ENCODE data around the gene PRKG1.

Gene PRKG1

DNA sequence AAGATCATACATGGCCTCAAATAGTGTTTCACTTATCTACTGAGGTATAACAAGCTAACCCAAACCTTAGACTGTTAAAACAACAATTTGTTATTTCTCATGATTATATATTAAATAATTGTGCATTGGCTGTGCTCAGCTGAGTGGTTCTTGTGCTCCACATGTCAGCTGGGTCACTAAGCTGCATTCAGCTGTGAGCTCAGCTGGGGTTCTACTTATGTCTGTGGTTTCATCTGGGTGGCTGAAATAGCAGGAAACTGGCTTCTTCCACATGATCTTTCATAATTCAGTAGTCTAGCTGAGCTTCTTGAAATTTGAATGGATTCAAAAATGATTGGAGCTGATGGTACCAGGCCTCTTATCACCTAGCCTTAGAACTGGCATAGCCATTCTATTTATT lies 806.9 kb downstream of the PRKG1 start:
- DNase-seq (ENCODE audit: low read depth) = no peak

DNA sequence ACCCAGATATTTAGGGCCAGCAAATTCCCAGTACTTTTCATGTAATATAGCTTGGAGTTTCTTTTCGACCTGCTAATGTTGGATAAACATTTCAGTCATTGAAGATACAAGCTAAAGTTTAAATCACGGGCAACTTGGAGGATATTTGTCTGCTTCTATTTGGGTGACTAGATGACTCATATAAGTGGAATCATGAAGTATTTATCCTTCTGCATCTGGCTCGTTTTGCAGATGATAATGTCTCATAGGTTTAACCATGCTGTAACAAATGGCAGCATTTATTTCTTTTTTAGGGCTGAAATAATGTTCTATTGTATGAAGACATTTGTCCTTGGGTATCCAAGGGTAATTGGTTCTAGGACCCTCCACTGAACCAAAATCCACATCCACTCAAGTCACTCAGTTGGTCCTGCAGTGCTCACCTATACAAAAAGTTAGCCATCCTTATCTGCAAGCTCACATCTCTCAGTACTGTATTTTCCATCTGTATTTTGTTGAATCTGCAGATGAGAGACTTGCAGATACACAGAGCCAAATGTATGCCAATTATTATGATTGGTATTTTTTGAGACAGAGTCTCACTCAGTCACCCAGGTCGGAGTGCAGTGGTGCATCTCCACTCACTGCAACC lies 812.3 kb downstream of the PRKG1 start:
- no peak for DNase-seq (ENCODE audit: low read depth)

DNA sequence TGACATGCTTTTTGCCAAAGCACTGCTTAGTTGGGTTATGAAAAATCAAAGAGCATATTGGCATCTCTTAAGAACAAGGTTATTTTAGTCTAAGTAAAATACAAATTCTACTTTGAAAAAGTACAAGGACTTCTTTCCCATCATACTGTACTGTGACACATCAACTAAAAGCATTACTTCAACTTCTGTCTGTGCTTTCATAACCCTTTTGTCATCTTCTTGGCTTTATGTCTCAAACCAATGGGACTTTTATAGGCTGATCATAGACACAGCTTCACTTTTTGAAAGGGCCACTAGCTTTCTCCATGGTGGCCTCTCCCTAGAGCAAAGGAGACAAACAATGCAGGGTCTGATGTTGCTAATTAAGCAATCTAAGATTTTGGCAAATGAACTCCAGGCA lies 814.0 kb downstream of the PRKG1 start:
- DNase-seq (ENCODE audit: low read depth) = no peak

DNA sequence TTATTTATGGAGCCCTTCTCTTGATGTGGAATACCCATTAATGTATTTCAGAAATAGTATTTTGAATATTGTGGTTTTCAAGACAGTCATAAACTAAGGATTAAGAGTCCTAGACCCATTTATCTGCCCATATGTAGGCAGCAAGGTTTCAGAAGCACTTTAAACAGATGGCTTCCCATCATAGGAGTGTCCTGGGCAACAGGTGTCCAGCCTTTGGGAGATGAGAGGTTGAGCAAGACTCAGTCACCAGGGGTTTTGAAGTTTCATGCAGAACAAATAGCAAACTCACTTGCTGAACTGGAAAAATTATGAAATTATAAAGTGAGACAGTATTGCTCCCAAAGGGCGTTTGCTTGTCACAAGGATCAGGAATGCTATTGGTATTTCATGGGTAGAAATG lies 818.0 kb downstream of the PRKG1 start:
- no peak for DNase-seq (ENCODE audit: low read depth)

DNA sequence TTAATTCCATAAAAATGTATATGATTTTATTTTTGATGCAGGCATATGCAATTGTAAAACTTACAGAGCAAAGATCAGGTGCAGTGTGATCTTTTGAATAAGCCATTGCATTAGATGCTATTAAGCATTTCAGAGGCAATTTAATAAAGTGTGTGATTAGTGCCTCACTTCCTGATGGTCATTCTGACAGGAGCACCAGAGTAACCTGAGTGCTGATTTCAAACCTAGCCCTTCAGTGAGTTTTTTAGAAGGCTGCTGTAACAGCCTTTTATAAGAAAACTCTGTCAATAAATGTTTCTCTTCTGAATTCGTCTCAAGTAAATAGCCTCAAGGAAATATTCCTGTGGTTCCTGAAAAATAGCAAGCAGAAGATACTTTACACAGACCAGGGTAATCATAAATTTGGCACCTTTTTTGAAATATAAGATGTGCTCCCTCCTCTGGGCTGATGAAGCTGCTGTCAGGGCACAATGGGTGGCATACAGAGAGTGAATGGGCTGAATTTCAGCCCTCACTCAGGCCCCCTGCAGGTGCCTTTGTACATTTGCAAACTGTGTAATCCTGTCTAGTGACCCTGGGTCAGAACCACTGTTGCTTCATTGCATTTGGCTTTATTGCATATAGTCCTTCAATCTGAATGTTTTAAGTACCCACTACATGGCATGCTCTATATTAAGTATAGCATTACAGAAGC lies 818.8 kb downstream of the PRKG1 start:
- DNase-seq (ENCODE audit: low read depth) = no peak

DNA sequence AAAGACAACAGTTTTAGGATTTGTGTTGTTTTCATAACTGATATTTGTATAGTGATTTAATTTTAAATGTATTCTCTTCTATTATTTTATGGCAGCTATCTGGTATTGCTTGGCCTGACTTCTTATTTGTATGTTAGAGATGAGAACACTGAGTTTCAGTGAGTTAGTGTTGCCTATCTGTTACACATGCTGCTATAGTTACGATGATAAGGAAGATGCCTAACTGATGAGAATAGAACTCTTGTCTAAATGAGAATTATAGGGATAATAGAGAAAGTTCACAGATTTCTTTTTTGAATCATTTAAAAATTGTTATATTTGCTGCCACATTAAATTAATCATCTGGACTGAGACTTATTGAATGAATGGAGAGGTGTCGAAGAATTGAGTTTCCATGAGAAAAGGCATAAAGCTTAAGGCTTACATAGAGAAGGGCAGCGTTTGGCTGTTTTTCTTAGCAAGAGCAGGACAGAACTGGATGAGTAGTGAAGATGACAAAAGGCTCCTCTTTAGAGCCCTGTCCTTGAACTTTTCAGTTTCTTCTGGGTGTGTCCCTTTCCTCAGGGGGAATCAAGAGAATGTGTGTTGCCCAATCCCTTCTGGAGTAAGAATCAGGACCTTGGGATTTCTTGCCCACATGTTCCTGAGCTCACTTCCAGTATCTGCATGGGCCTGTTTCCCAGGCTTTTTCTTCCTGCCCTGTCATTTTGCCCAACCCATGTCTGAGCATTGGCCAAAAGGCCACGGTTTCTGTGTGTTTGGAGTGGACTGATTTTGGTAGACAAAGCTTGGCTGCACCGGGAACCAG lies 820.7 kb downstream of the PRKG1 start:
- DNase-seq (ENCODE audit: low read depth) = no peak

DNA sequence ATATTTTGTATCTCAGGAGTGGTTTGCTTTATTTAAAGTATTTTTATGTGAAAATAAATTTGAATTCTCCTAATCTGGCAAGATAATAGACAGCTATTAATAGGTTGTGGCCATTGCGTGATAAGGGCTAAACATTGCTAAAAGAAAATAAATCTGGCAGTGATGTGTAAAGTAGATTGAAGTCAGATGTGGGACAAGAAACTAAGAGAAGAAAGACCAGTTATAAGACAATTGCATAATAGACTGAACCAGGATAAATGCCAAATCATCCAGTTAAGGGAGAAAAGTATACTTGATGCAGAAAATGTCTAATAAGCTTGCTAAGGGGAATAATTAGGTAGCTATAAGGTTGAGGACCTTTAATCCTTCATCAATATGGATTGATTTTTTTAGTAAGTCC lies 822.6 kb downstream of the PRKG1 start:
- no peak for DNase-seq (ENCODE audit: low read depth)

DNA sequence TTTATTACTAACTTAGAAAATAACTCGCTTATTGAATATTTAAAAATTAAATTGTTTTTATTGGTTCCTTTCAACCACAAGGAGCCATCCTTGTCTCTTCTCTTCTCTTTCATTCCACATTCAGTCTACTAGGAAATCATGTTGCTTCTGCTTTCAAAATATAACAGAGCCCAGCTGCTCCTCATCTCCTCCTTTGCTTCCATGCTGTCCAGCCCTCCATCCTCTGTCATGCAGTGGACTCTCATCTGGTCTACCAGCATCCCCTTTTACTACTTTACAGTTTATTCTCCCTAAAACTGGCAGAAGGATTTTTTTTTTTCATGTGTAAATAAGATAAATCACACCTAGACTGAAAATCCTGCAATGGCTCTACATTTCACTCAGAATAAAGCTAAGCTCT lies 823.3 kb downstream of the PRKG1 start:
- DNase-seq (ENCODE audit: low read depth) = no peak

DNA sequence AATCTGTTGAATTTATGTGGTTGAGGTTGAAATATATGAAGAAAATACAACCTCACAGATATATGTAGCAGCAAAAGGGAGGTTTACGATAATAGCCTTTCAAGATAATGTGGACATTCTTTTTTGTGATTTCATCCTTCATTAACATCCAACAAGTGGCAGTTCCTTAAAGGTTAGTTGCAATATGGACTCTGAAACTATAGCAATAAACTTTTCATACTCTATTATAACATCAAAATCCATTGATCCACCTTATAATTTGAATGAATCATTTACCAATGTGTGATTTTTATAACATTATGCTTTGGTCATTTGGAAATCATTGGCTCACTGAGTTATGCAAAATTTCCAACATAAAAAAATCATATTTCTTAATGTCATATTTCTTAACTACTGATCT lies 825.9 kb downstream of the PRKG1 start:
- no peak for DNase-seq (ENCODE audit: low read depth)

DNA sequence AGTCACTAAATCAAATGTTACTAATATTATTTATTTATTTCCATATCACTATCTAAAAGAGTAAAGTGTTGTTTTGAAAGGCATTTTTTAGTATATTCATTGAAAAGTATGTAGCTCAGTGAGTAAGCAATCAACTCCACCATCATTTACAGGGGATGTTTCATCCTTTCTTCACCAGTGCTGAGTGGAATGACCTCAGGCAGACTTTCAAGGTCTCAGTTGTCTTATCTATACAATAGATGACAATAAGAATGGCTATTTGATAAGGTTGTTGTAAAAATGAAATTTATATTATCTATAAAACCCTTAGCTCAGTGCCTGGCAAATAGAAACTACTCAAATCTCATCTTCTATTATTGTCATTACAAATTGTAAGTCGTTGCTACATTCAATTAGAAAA lies 829.4 kb downstream of the PRKG1 start:
- no peak for DNase-seq (ENCODE audit: low read depth)

DNA sequence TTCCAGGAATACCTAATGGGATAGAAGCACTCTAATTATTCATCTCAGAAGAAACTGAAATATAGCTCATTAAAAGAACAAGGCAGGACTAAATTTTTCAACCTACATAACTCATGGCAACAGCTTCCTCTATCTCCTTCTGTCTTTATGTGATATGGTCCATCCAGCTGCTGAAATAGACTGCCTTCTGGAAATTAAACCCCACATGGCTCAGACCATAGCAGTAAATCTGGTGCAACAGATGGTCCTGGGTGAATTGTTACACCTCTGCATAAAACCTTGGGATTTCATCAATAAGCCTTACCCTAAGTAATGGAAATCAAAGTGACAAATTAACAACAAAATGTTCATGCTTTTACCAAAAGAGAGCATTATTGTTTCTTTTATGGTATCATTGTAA lies 830.7 kb downstream of the PRKG1 start:
- no peak for DNase-seq (ENCODE audit: low read depth)

DNA sequence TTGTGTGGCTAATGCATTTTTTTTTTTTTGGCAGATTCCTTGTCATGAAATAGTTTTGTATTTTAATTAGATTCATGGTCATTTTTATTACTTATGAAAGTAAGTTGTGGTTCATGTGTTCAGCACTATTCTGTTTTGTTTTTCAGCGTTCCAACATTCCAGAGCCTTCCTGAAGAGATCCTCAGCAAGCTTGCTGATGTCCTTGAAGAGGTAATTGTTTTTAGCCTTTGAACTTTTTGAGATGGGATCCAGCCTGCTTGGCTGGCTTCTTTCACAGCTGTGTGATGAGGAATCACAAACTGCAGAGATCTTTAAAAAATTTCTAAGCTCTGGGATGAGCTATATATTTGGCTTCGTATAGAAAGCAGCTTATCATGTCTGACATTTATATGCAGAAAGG lies 833.1 kb downstream of the PRKG1 start:
- DNase-seq (ENCODE audit: low read depth) = no peak

DNA sequence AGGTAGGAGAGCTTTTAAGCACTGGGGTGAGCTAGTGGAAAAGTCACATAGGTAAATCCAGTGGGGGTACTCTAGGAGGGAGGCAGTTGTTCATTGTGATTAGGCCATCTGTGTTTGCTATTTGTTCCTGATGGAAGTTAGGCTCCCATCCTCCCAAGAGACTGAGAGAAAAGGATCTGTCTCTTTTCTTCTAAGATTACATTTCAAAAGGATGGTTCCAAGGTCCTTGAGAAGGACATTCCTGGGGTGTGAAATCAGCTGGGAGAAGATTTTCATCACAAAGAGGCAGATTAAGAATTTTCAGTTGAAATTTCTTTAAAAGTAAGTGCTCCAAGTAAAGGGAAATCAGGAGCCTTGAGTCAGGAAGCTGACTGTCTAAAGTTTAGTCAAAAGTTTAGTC lies 835.9 kb downstream of the PRKG1 start:
- DNase-seq (ENCODE audit: low read depth) = no peak

DNA sequence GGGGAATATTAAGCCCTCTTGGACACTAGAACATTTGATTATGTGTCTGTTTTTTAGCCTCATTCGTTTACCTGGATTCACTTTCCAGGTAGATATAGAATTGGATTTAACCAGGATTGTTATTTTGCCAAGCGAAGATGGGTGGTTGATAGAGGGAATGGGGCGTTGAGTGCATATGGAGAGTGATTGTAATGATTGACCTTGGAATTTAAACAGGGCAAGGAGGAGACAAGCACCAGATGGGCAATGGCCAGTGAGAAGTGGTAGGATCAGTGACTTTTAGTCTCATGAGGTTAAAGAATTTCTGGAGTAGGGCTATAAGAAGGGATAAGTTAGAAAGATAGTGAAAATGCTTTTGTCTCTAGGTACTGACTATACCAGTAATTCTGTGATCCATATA lies 836.3 kb downstream of the PRKG1 start:
- DNase-seq (ENCODE audit: low read depth) = no peak

DNA sequence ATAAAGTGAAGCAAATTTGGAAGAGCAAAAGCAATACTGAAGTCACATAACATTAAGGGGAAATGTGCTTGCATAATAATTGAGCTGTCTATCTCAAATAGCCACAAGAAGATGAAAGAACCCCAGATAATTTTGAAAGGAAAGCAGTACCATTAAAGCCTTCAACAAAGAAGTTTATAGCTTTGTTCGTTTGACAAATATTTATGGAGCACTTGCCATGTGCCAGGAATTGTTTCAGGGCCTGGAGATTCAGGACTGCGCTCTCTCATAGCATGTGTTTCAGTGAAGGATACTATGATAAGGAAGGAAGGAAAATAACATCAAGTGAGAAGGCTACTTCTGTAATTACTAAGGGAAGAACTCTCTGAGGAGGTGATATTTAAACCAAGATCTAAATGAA lies 837.4 kb downstream of the PRKG1 start:
- no peak for DNase-seq (ENCODE audit: low read depth)

DNA sequence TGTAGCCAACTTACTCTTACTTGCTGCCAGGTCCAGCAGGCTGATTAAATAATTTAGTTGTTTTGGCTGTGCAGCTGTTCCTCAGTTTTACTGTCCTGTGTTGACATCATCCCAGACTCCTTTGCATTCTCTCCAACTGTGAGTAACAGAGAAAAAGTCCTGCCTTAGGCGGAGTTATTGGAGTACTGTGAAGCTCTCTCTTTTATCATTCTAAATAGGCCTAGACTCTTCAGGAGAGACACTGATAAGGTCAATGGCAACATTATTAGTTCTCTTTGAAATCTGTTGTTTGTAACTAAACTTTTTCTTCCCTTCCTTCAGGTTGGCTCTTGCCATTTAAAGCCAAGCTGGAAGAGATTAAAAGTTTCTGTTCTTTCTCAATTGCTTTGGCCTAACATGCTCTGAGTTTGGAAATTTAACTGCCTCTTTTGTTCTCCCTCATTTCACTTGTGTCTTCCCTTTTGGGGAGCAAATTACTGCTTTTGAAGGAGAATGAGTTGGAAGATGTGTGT lies 840.8 kb downstream of the PRKG1 start:
- no peak for DNase-seq (ENCODE audit: low read depth)

DNA sequence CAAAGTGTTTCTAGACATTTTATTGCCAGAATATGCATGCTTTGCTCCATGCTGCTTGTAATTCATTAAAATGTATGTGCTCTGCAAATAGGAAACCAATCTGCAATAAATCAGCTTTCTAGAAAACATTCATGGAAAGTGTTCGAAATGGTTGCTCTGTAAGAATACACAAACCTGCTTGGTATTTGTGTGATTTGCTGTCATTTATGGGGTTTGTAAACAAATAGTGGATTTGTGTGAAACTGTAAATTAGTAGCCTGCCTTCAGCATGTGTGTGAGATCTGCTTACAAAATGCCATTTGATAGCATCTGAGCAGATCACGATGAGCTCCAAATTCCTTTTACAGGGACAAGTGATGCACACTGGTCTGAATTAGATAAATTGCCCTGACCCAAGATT lies 844.2 kb downstream of the PRKG1 start:
- DNase-seq (ENCODE audit: low read depth) = no peak

DNA sequence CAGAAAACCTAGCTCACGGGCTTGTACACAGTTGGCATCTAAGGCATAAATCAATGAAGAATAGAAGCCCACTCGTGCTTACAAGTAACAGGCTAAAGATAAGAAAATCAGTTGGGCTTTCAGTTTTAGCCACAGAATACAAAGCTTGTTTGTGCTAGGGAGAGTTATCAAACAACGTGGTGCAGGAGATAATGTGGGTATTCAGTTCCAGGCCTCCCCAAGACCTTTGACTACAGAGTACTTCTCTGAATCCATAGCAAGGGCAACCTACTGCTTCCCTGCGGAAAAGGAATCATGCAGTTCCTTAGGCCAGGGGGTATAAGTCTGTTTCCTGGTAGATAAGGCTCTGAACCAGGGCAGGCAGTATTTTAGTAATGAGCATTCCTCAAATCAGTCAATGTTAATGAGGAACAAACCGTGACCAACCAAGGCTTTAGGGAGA lies 844.6 kb downstream of the PRKG1 start:
- DNase-seq (ENCODE audit: low read depth) = no peak

DNA sequence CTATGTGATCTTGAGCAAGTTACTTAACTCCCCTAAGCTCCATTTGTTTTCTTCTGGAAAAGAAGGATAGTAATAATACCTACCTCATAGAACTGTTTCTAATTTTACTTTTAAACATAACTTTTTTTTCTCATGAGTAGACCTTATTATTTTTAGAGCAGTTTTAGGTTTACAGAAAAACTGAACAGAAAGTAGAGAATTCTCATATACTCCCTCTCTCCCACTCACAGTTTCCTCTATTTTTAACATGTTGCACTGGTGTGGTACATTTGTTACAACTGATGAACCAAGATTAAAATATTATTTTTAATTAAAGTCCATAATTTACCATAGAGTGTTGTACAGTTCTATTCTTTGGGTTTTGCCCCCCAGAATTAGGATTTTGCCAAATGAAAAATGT lies 846.4 kb downstream of the PRKG1 start:
- DNase-seq (ENCODE audit: low read depth) = no peak

DNA sequence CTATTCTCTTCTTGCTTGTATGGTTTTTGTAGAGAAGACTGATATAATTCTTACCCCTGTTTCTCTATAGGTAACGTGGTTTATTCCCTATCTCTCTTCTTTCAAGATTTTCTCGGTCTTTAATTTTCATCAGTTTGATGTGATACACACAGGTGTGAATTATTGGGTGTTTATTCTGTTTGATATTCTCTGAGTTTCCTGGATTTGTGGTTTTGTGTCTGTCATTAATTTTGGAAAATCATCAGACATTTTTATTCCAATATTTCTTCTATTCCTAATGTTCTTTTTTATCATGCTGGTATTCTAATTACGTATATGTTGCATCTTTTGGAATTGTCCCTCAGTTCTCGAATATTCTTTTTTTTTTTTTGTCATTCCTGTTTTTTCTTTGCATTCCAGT lies 850.1 kb downstream of the PRKG1 start:
- no peak for DNase-seq (ENCODE audit: low read depth)

DNA sequence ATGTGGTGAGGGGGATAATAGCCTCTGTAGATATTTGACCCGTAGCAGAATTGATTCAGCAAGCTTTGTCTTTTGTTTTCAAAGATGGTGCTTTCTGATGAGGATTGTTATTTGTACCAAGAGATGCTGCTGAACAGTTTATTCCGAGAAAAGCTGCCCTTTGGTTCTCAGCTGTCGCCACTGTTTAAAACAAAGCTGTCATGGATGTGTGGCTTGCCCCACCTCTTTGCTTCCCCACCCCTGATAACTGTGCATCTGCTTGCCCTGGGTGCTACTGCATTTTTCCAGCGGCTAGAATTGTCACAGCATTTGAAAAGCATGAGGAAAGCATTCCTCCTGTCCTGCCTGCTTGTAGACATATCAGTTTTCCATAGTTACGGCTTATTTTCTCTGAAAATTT lies 852.0 kb downstream of the PRKG1 start:
- no peak for DNase-seq (ENCODE audit: low read depth)

DNA sequence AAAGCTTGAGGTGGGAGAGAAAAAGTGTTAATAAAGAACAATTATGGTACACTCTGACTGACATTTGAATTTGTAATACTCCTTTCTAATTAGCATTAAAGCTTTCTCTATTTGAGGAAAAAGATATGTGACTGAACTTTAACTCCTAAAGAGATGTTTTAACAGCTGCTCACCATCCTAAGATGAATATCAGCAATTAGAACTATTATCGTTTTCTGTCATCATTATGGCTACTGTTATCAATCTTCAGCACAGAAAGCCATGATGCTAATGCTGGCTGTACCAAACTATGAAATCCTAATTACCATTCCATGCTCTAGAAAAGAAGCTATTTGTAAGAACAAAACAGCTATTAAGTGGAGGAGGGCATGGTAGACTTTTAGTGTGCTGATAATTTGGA lies 853.9 kb downstream of the PRKG1 start:
- no peak for DNase-seq (ENCODE audit: low read depth)

DNA sequence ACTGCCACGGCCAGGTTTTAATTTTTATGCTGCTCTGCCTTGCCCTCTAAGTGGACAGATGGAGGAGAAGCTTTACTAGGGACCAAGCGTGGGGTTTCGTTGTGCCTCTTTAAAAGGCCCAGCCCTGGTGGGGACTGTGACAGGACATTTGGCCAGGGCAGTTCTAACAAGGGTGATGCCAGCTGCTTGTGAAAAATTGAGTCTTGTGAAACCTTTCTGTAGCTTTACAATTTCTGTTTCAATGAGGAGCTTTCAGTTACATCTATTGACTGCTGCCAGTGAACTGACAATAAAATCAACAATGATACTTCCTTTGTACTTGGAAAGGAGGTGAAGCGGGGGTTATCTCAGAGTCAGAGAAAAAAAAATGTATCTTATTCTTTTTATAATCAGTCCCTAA lies 858.2 kb downstream of the PRKG1 start:
- DNase-seq (ENCODE audit: low read depth) = no peak

All from stimulated activated CD4-positive, alpha-beta T cell treated with anti-CD3 and anti-CD28 coated beads, Interleukin-2, amount 100 ng/mL, for 4 hours (primary cell).